Raji (cell line): Measurements from ENCODE around the gene C16orf86.

Experiments
- POLR2A ChIP-seq: IDR thresholded peaks from 2 replicates; pipeline ENCODE4 v1.6.1; 2011; ENCODE audit warnings: low read depth, low read length, control low read depth; ENCODE audit not compliant: insufficient read depth

Gene C16orf86

GRCh38 chr16:67697422-67698185 lies 31.0 kb downstream of the C16orf86 start:
- TF ChIP-seq POLR2A, result no peak

DNA sequence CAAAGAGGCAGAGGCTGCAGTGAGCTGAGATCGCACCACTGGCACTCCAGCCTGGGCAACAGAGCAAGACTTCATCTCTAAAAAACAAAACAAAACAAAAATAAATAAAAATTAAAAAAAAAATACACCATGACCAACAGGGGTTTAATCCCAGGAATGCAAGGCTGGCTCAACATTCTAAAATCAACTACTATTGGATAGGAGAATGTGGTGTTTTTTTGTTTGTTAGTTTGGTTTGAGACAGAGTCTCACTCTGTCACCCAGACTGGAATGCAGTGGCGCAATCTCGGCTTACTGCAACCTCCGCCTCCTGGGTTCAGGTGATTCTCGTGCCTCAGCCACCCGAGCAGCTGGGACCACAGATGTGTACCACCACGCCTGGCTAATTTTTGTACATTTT lies 32.7 kb downstream of the C16orf86 start:
- no peak for TF ChIP-seq POLR2A

DNA sequence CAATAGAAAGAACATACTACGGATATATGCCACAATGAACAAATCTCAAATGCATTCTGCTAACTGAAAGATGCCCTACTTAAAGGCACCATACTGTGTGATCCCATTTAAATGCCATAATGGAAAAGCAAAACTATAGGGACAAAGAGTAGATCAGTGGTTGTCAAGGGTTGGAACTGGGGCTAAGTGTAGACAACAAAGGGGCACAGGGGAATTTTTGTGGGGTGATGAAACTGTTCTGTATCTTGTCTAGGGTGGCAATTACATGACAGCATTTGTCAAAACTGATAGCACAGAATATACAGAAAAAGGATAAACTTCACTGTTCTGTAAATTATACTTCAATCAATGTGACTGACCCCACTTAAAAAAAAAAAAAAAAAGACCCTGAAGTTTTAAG lies 34.8 kb downstream of the C16orf86 start:
- no peak for TF ChIP-seq POLR2A

- no peak for TF ChIP-seq POLR2A
Measured at GRCh38 chr16:67702130-67702529, 35.5 kb downstream of the C16orf86 start.

DNA sequence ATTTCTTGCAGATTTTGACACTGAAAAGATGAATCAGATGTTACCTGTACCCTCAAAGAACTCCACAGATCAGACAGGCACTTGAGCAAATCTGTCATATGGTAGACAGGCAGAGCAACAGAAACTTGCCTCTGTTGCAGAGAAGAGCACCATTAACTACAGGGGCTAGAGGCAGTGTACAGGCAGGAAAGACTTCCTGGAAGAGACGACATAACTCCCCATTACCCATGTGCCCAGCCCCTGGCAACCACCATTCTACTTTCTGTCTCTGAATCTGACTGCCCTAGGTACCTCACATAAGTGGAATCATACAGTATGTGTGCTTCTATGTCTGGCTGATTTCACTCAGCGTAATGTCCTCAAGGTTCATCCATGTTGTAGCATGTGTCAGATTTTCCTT lies 37.0 kb downstream of the C16orf86 start:
- no peak for TF ChIP-seq POLR2A

DNA sequence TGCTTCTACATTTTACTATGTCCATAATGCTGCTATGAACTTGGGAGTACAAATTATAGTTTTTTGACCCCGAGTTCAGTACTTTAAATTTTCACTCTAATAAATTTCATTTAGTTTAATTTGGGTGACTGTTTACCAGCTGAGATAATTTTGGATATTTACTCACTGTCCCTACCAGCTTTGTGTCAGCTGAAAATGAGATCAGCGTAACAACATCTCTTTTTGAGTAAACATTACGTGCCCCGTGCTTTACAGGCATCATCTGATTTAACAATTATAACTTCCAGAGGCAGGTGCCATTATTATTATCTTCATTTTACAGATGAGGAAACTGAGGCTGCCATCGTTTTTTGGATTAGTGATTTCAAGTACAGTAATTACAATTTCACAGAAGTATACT lies 37.5 kb downstream of the C16orf86 start:
- TF ChIP-seq POLR2A, result no peak

GRCh38 chr16:67707210-67707609 lies 40.6 kb downstream of the C16orf86 start:
- TF ChIP-seq POLR2A, result no peak

DNA sequence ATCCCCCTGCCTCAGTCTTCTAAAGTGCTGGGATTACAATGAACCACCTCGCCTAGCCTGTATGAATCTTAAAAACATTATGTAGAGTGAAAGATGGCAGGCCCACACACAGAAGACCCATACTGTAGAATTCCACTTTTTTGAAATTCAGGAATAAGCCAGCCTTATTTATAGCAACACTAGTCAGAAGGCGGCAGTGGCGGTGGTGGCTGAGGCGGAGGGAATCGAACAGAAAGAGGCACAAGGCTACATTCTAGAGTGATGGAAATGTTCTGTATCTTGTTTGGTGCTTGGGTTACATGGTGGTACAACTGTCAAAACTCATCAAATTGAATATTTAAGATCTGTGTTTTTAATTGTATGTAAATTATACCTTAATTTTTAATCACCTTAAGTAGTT lies 41.2 kb downstream of the C16orf86 start:
- TF ChIP-seq POLR2A, result no peak

GRCh38 chr16:67708368-67708771 lies 41.8 kb downstream of the C16orf86 start:
- no peak for TF ChIP-seq POLR2A

DNA sequence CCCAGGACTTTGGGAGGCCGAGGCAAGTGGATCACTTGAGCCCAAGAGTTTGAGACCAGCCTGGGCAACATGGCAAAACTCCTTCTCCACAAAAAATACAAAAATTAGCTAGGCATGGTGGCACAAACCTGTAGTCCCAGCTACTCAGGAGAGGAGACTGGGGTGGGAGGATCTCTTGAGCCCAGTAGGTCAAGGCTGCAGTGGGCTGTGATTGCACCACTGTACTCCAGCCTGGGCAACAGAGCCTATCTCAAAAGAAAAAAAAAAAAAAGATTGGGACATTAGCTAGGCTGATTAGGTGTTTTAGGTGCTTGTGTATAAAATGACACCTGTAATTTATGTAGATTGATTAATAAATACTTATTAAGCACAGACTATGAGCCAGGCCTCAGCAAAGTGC lies 42.4 kb downstream of the C16orf86 start:
- no peak for TF ChIP-seq POLR2A

DNA sequence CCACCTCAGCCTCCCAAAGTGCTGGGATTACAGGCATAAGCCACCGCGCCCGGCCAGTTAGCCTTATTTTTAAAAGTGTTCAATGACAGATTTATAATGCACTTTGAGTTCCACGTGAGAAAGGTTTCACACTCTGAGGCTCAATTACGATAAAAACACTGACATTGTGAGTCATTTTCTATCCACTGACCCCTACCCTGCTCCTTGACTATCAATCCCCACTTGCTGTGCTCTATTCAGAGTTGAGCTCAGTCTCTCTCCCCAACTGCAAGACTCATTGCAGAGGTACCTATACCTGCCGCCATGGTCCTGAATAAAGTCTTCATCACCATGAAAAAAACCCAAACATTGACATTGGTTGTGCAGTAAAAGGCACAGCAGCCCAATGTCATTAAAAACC lies 44.0 kb downstream of the C16orf86 start:
- no peak for TF ChIP-seq POLR2A

GRCh38 chr16:67713647-67714273 lies 47.1 kb downstream of the C16orf86 start:
- no peak for TF ChIP-seq POLR2A

- no peak for TF ChIP-seq POLR2A
Measured at GRCh38 chr16:67714522-67714921, 47.9 kb downstream of the C16orf86 start.

- TF ChIP-seq POLR2A, result no peak
Measured at GRCh38 chr16:67716097-67716496, 49.5 kb downstream of the C16orf86 start.
